Measurements from ENCODE around the gene TARP.

TARP gene

GRCh38 chr7:38222481-38223096, 50.8 kb downstream of the TARP start:
- H3K4me1 ChIP-seq (ENCODE audit: control insufficient read depth, low read depth, low read length): no peaks in the 10 kb centered on the region
- no peak overlapping the region for H3K4me2 ChIP-seq (ENCODE audit: low read length)
- no peaks in the 10 kb centered on the region for H3K79me2 ChIP-seq (ENCODE audit: control insufficient read depth, insufficient read depth, low read length)
- H3K79me1 ChIP-seq (ENCODE audit: low read length): peaks cover 2% of the 10 kb centered on the region
- no peak overlapping the region for H2AK5ac ChIP-seq (ENCODE audit: low read length)
- H4K8ac ChIP-seq (ENCODE audit: low read depth, low read length): no peak overlapping the region
- no CpG with 5 or more reads among the region's 5 CpGs for whole genome bisulfite sequencing (ENCODE audit: extremely low coverage, insufficient coverage, low lambda C conversion rate)
- DNase-seq: peak; percentile 69
- no peak overlapping the region for H3K4ac ChIP-seq (ENCODE audit: low read depth, low read length)
- H3K36me3 ChIP-seq (ENCODE audit: control insufficient read depth, insufficient read depth, low read length): peaks cover 2% of the 10 kb centered on the region
- H2BK120ac ChIP-seq (ENCODE audit: low read depth, low read length): no peak overlapping the region
- H3K9ac ChIP-seq (ENCODE audit: low read length): no peak overlapping the region
- no peaks in the 10 kb centered on the region for H3K27me3 ChIP-seq (ENCODE audit: insufficient read depth, low read length, poor library complexity)
- no peak overlapping the region for H2BK5ac ChIP-seq (ENCODE audit: low read length)
- H3K27ac ChIP-seq (ENCODE audit: low read depth, low read length): no peak overlapping the region
- H4K5ac ChIP-seq (ENCODE audit: low read length): no peak overlapping the region
- no peak overlapping the region for H3K23ac ChIP-seq (ENCODE audit: low read length)
- no peak overlapping the region for H2BK15ac ChIP-seq (replicated peaks; ENCODE audit: low read depth)
- no peak overlapping the region for H3K56ac ChIP-seq (ENCODE audit: low read length)
- H3K4me3 ChIP-seq (ENCODE audit: low read length): no peak overlapping the region
- H3K18ac ChIP-seq (ENCODE audit: low read length): no peak overlapping the region

GRCh38 chr7:38220452-38220851, 53.0 kb downstream of the TARP start:
- no peak for DNase-seq
- Histone ChIP-seq H3K79me1 (ENCODE audit: low read length) (no peaks in the 10 kb centered on the region), H2BK15ac (replicated peaks; ENCODE audit: low read depth) (no peak overlapping the region), H3K27ac (ENCODE audit: low read depth, low read length) (no peak overlapping the region), H4K8ac (ENCODE audit: low read depth, low read length) (no peak overlapping the region), H3K4me1 (ENCODE audit: control insufficient read depth, low read depth, low read length) (no peaks in the 10 kb centered on the region), H3K4me2 (ENCODE audit: low read length) (no peak overlapping the region), H3K23ac (ENCODE audit: low read length) (no peak overlapping the region), H2BK5ac (ENCODE audit: low read length) (no peak overlapping the region), H3K18ac (ENCODE audit: low read length) (no peak overlapping the region), H3K9ac (ENCODE audit: low read length) (no peak overlapping the region), H2BK120ac (ENCODE audit: low read depth, low read length) (no peak overlapping the region), H3K4ac (ENCODE audit: low read depth, low read length) (no peak overlapping the region), H3K79me2 (ENCODE audit: control insufficient read depth, insufficient read depth, low read length) (no peaks in the 10 kb centered on the region), H3K56ac (ENCODE audit: low read length) (no peak overlapping the region), H3K27me3 (ENCODE audit: insufficient read depth, low read length, poor library complexity) (no peaks in the 10 kb centered on the region), H3K36me3 (ENCODE audit: control insufficient read depth, insufficient read depth, low read length) (peaks cover 4% of the 10 kb centered on the region), H3K4me3 (ENCODE audit: low read length) (no peak overlapping the region), H2AK5ac (ENCODE audit: low read length) (no peak overlapping the region), H4K5ac (ENCODE audit: low read length) (no peak overlapping the region)
- WGBS (ENCODE audit: extremely low coverage, insufficient coverage, low lambda C conversion rate): no CpG with 5 or more reads among the region's 3 CpGs

GRCh38 chr7:38217672-38218071, 55.8 kb downstream of the TARP start:
- no peak overlapping the region for H3K27ac ChIP-seq (ENCODE audit: low read depth, low read length)
- H3K23ac ChIP-seq (ENCODE audit: low read length): no peak overlapping the region
- no peak overlapping the region for H3K4me3 ChIP-seq (ENCODE audit: low read length)
- H2BK120ac ChIP-seq (ENCODE audit: low read depth, low read length): no peak overlapping the region
- H3K4ac ChIP-seq (ENCODE audit: low read depth, low read length): no peak overlapping the region
- no peak overlapping the region for H4K8ac ChIP-seq (ENCODE audit: low read depth, low read length)
- no peak overlapping the region for H4K5ac ChIP-seq (ENCODE audit: low read length)
- H3K79me1 ChIP-seq (ENCODE audit: low read length): no peaks in the 10 kb centered on the region
- no peak overlapping the region for H3K9ac ChIP-seq (ENCODE audit: low read length)
- DNase-seq: no peak
- H3K79me2 ChIP-seq (ENCODE audit: control insufficient read depth, insufficient read depth, low read length): no peaks in the 10 kb centered on the region
- H3K18ac ChIP-seq (ENCODE audit: low read length): no peak overlapping the region
- H3K4me2 ChIP-seq (ENCODE audit: low read length): no peak overlapping the region
- H3K36me3 ChIP-seq (ENCODE audit: control insufficient read depth, insufficient read depth, low read length): peaks cover 4% of the 10 kb centered on the region
- no CpG with 5 or more reads among the region's 2 CpGs for WGBS (ENCODE audit: extremely low coverage, insufficient coverage, low lambda C conversion rate)
- no peak overlapping the region for H3K56ac ChIP-seq (ENCODE audit: low read length)
- H3K27me3 ChIP-seq (ENCODE audit: insufficient read depth, low read length, poor library complexity): no peaks in the 10 kb centered on the region
- H2AK5ac ChIP-seq (ENCODE audit: low read length): no peak overlapping the region
- H2BK15ac ChIP-seq (replicated peaks; ENCODE audit: low read depth): no peak overlapping the region
- no peaks in the 10 kb centered on the region for H3K4me1 ChIP-seq (ENCODE audit: control insufficient read depth, low read depth, low read length)
- no peak overlapping the region for H2BK5ac ChIP-seq (ENCODE audit: low read length)

- Histone ChIP-seq H3K36me3 (ENCODE audit: control insufficient read depth, insufficient read depth, low read length) (peaks cover 2% of the 10 kb centered on the region), H2BK5ac (ENCODE audit: low read length) (no peak overlapping the region), H3K27me3 (ENCODE audit: insufficient read depth, low read length, poor library complexity) (no peaks in the 10 kb centered on the region), H2BK15ac (replicated peaks; ENCODE audit: low read depth) (no peak overlapping the region), H4K5ac (ENCODE audit: low read length) (no peak overlapping the region), H3K79me1 (ENCODE audit: low read length) (no peaks in the 10 kb centered on the region), H3K18ac (ENCODE audit: low read length) (no peak overlapping the region), H3K79me2 (ENCODE audit: control insufficient read depth, insufficient read depth, low read length) (no peaks in the 10 kb centered on the region), H4K8ac (ENCODE audit: low read depth, low read length) (no peak overlapping the region), H2AK5ac (ENCODE audit: low read length) (no peak overlapping the region), H3K9ac (ENCODE audit: low read length) (no peak overlapping the region), H3K56ac (ENCODE audit: low read length) (no peak overlapping the region), H2BK120ac (ENCODE audit: low read depth, low read length) (no peak overlapping the region), H3K4me2 (ENCODE audit: low read length) (no peak overlapping the region), H3K23ac (ENCODE audit: low read length) (no peak overlapping the region), H3K4me3 (ENCODE audit: low read length) (no peak overlapping the region), H3K4me1 (ENCODE audit: control insufficient read depth, low read depth, low read length) (no peaks in the 10 kb centered on the region), H3K4ac (ENCODE audit: low read depth, low read length) (no peak overlapping the region), H3K27ac (ENCODE audit: low read depth, low read length) (no peak overlapping the region)
- peak; percentile 84 for DNase-seq
- WGBS (ENCODE audit: extremely low coverage, insufficient coverage, low lambda C conversion rate): no CpG with 5 or more reads among the region's 5 CpGs
Measured at GRCh38 chr7:38215735-38216670, 57.4 kb downstream of the TARP start.

GRCh38 chr7:38215115-38215514, 58.3 kb downstream of the TARP start:
- Histone ChIP-seq H3K4me2 (ENCODE audit: low read length) (no peak overlapping the region), H3K36me3 (ENCODE audit: control insufficient read depth, insufficient read depth, low read length) (peaks cover 2% of the 10 kb centered on the region), H2BK120ac (ENCODE audit: low read depth, low read length) (no peak overlapping the region), H4K8ac (ENCODE audit: low read depth, low read length) (no peak overlapping the region), H3K23ac (ENCODE audit: low read length) (no peak overlapping the region), H3K4ac (ENCODE audit: low read depth, low read length) (no peak overlapping the region), H3K18ac (ENCODE audit: low read length) (no peak overlapping the region), H3K27ac (ENCODE audit: low read depth, low read length) (no peak overlapping the region), H3K56ac (ENCODE audit: low read length) (no peak overlapping the region), H3K79me1 (ENCODE audit: low read length) (no peaks in the 10 kb centered on the region), H3K4me1 (ENCODE audit: control insufficient read depth, low read depth, low read length) (no peaks in the 10 kb centered on the region), H3K79me2 (ENCODE audit: control insufficient read depth, insufficient read depth, low read length) (no peaks in the 10 kb centered on the region), H2AK5ac (ENCODE audit: low read length) (no peak overlapping the region), H3K4me3 (ENCODE audit: low read length) (no peak overlapping the region), H4K5ac (ENCODE audit: low read length) (no peak overlapping the region), H2BK15ac (replicated peaks; ENCODE audit: low read depth) (no peak overlapping the region), H3K9ac (ENCODE audit: low read length) (no peak overlapping the region), H3K27me3 (ENCODE audit: insufficient read depth, low read length, poor library complexity) (no peaks in the 10 kb centered on the region), H2BK5ac (ENCODE audit: low read length) (no peak overlapping the region)
- no CpG with 5 or more reads among the region's 1 CpG for WGBS (ENCODE audit: extremely low coverage, insufficient coverage, low lambda C conversion rate)
- DNase-seq: no peak

Data from mesendoderm (in vitro differentiated cells).